ENCODE results near the gene HSF2BP. TPM values are rescaled to one million over a fixed set of nuclear protein-coding genes. Genes with fewer than 3 reads are reported as not detected.
A peak's percentile ranks its signal among the peaks of the same experiment; 100 is the strongest.

Gene HSF2BP
- total RNA-seq, 1 donor: 1.8 TPM

- no peak for DNase-seq (ENCODE audit: insufficient read length, low spot score, missing footprints)
- Histone ChIP-seq H2AFZ (ENCODE audit: low read length) (no peak overlapping the region), H3K9me3 (ENCODE audit: low read depth, low read length) (no peaks in the 10 kb centered on the region), H3K27ac (ENCODE audit: low read depth, low read length) (no peak overlapping the region), H3K4me2 (ENCODE audit: insufficient read depth, low read length) (no peak overlapping the region), H3K4me1 (ENCODE audit: insufficient read depth, low read length) (peaks cover 34% of the 10 kb centered on the region), H3K79me2 (ENCODE audit: insufficient read depth, low read length) (no peaks in the 10 kb centered on the region), H4K20me1 (ENCODE audit: insufficient read depth, low read length) (no peaks in the 10 kb centered on the region), H3K36me3 (ENCODE audit: insufficient read depth, low read length) (no peaks in the 10 kb centered on the region), H3K4me3 (ENCODE audit: insufficient read depth, low read length) (no peak overlapping the region), H3K27me3 (ENCODE audit: insufficient read depth, low read length) (no peaks in the 10 kb centered on the region)
- no peak for TF ChIP-seq CTCF (IDR thresholded peaks at IDR 0.05; ENCODE audit: extremely low read depth, low read depth, low read length)
Observed at GRCh38 chr21:43593078-43593477, 66.2 kb downstream of the HSF2BP start.

- H2AFZ ChIP-seq (ENCODE audit: low read length): no peak overlapping the region
- H3K4me1 ChIP-seq (ENCODE audit: insufficient read depth, low read length): peaks cover 24% of the 10 kb centered on the region
- TF ChIP-seq CTCF (IDR thresholded peaks at IDR 0.05; ENCODE audit: extremely low read depth, low read depth, low read length): no peak
- DNase-seq (ENCODE audit: insufficient read length, low spot score, missing footprints): no peak
- H4K20me1 ChIP-seq (ENCODE audit: insufficient read depth, low read length): no peaks in the 10 kb centered on the region
- peak overlapping the region; percentile 30 for H3K27ac ChIP-seq (ENCODE audit: low read depth, low read length)
- no peaks in the 10 kb centered on the region for H3K36me3 ChIP-seq (ENCODE audit: insufficient read depth, low read length)
- H3K4me2 ChIP-seq (ENCODE audit: insufficient read depth, low read length): peak overlapping the region; percentile 3
- no peaks in the 10 kb centered on the region for H3K27me3 ChIP-seq (ENCODE audit: insufficient read depth, low read length)
- H3K4me3 ChIP-seq (ENCODE audit: insufficient read depth, low read length): no peak overlapping the region
- no peaks in the 10 kb centered on the region for H3K9me3 ChIP-seq (ENCODE audit: low read depth, low read length)
- H3K79me2 ChIP-seq (ENCODE audit: insufficient read depth, low read length): no peaks in the 10 kb centered on the region
Observed at GRCh38 chr21:43591571-43591970, 67.7 kb downstream of the HSF2BP start.

DNA sequence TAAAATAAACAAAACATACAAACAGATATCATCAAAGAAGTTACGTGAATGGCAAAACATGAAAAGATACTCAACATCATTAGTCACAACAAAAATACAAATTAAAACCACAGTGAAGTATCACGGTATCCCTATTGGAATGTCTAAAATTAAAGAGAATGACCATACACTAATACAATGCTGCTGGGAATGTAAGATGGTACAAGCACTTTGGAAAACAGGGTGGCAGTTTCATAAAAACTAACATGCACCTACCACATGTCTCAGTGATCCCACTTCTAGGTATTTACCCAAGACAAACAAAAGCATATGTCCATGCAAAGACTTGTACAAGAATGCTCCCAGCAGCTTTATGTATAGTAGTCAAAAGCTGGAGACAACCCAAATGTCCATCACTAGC, 69.1 kb downstream of the HSF2BP start:
- no peaks in the 10 kb centered on the region for H3K36me3 ChIP-seq (ENCODE audit: insufficient read depth, low read length)
- TF ChIP-seq CTCF (IDR thresholded peaks at IDR 0.05; ENCODE audit: extremely low read depth, low read depth, low read length): no peak
- H2AFZ ChIP-seq (ENCODE audit: low read length): no peak overlapping the region
- DNase-seq (ENCODE audit: insufficient read length, low spot score, missing footprints): no peak
- peak overlapping the region; percentile 31 for H3K27ac ChIP-seq (ENCODE audit: low read depth, low read length)
- no peaks in the 10 kb centered on the region for H3K79me2 ChIP-seq (ENCODE audit: insufficient read depth, low read length)
- no peak overlapping the region for H3K4me3 ChIP-seq (ENCODE audit: insufficient read depth, low read length)
- H3K4me1 ChIP-seq (ENCODE audit: insufficient read depth, low read length): peaks cover 33% of the 10 kb centered on the region
- no peak overlapping the region for H3K4me2 ChIP-seq (ENCODE audit: insufficient read depth, low read length)
- no peaks in the 10 kb centered on the region for H3K27me3 ChIP-seq (ENCODE audit: insufficient read depth, low read length)
- H3K9me3 ChIP-seq (ENCODE audit: low read depth, low read length): no peaks in the 10 kb centered on the region
- no peaks in the 10 kb centered on the region for H4K20me1 ChIP-seq (ENCODE audit: insufficient read depth, low read length)

DNA sequence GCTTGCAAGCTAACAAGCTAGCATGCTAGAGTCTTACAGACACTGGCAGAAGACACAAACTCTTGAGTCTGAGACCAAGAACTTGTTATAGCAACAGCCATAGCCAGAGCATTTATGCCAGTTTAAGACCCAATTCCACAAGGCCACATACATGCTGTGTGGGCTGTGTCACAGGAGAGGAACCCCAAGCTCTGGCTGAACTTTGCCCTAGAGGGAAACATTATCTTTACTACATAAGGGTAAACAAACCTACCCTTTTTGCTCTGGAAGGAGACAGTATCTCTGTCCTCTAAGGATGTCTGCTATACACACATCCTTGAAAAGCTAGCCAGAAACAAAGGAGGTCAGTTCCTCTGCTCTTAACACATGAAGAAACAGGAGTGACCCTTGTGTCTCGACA, 70.3 kb downstream of the HSF2BP start:
- Histone ChIP-seq H4K20me1 (ENCODE audit: insufficient read depth, low read length) (no peaks in the 10 kb centered on the region), H3K79me2 (ENCODE audit: insufficient read depth, low read length) (no peaks in the 10 kb centered on the region), H3K27ac (ENCODE audit: low read depth, low read length) (no peak overlapping the region), H3K4me3 (ENCODE audit: insufficient read depth, low read length) (no peak overlapping the region), H3K4me2 (ENCODE audit: insufficient read depth, low read length) (no peak overlapping the region), H3K36me3 (ENCODE audit: insufficient read depth, low read length) (no peaks in the 10 kb centered on the region), H3K4me1 (ENCODE audit: insufficient read depth, low read length) (peaks cover 33% of the 10 kb centered on the region), H3K27me3 (ENCODE audit: insufficient read depth, low read length) (no peaks in the 10 kb centered on the region), H3K9me3 (ENCODE audit: low read depth, low read length) (no peaks in the 10 kb centered on the region), H2AFZ (ENCODE audit: low read length) (no peak overlapping the region)
- DNase-seq (ENCODE audit: insufficient read length, low spot score, missing footprints): no peak
- TF ChIP-seq CTCF (IDR thresholded peaks at IDR 0.05; ENCODE audit: extremely low read depth, low read depth, low read length): no peak

Measured in osteoblast (primary cell).